H1 (cell line): Measurements from ENCODE around the gene SLC19A1. TPM values are rescaled to one million over a fixed set of nuclear protein-coding genes. Genes with fewer than 3 reads are reported as not detected.

Source experiments
- CBX8 ChIP-seq: fragments of 300-800, 300-1000 bp; sonication (generic); IDR thresholded peaks from 2 replicates; pipeline ENCODE4 v1.7.1; 2016; ENCODE audit warnings: low read depth, low read length, borderline replicate concordance
- JUN ChIP-seq: IDR thresholded peaks from 2 replicates; pipeline ENCODE4 v1.6.1; 2011; ENCODE audit warnings: low read depth, mild to moderate bottlenecking, improper control_type of control experiment, low read length
- TCF12 ChIP-seq: IDR thresholded peaks from 2 replicates; pipeline ENCODE4 v1.6.1; 2011; ENCODE audit warnings: low read depth, mild to moderate bottlenecking, low read length
- polyA plus RNA-seq, 7 experiments: library from polyadenylated mRNA; depleted of rRNA in 3 of 7; stranded (reverse) in 5 of 7; unstranded in 2 of 7; fragments of >200 nt in 5 of 7; fragments of 200-250 nt in 2 of 7; gene quantifications; 1 replicate in 5 of 7; 2 replicates in 1 of 7; 4 replicates in 1 of 7; pipeline versions ENCODE4 v1.2.1 to v1.2.3, GENCODE V29; 2011 to 2013; ENCODE audit warnings: missing spikeins in 2 of 7, mixed read lengths in 2 of 7
- total RNA-seq: library from RNA; stranded (reverse); fragmentation: NEBNext Ultra II Directional; extraction: Animal tissue kit (Norgen Biotek cat#: 25700); gene quantifications from 2 replicates; pipeline ENCODE4 v1.2.1, GENCODE V29; 2021

The SLC19A1 gene
- total and polyA plus RNA-seq, 2 of the 8 experiments (the other 6 are each of a cell fraction or from before 2014, with no cell fraction given): 31.6 to 43.8 TPM

DNA sequence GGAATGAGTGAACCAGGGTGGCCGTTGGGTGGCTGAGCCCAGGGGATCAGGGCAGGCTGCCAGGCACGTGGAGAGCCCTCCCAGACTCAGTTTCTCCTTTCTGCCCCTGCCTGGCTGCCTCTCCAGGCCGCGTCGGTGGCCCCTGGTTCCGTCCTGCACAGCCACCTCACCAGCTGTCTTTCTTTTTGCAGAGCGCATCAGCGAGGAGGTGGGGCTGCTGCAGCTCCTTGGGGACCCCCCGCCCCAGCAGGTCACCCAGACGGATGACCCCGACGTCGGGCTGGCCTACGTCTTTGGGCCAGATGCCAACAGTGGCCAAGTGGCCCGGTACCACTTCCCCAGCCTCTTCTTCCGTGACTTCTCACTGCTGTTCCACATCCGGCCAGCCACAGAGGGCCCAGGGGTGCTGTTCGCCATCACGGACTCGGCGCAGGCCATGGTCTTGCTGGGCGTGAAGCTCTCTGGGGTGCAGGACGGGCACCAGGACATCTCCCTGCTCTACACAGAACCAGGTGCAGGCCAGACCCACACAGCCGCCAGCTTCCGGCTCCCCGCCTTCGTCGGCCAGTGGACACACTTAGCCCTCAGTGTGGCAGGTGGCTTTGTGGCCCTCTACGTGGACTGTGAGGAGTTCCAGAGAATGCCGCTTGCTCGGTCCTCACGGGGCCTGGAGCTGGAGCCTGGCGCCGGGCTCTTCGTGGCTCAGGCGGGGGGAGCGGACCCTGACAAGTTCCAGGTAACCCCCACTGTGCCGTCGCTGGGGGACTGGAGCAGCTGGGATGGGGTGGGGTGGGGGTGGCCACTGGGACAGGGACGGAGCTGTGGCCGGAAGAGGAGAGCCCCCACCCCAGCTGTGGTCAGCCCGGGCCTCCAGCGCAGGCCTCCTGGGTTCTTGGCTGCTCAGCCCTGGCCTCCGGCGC lies 73.9 kb downstream of the SLC19A1 start (continued):
- TF ChIP-seq JUN (no peak), TCF12 (no peak), CBX8 (no peak)
